Naive thymus-derived CD4-positive, alpha-beta T cell (primary cell): ENCODE data around the gene CDC6. TPM values are rescaled to one million over a fixed set of nuclear protein-coding genes. Genes with fewer than 3 reads are reported as not detected.
A peak's percentile ranks its signal among the peaks of the same experiment; 100 is the strongest.

Source experiments
- ATAC-seq: fragments of 150-1000 bp; cut with Tn5 transposase; 2 replicates; pipeline ENCODE4 v1.10.0; 2021; ENCODE audit warnings: mild to moderate bottlenecking, moderate library complexity
- CTCF ChIA-PET: fragments of 350-600 bp; sonication (Branson Sonifier 250); formaldehyde crosslinking; loops from one replicate; lab custom pipeline; 2021; ENCODE audit warnings: antibody characterized with exemption; lab: Charles Lee
- POLR2A ChIA-PET: fragments of 350-600 bp; sonication (Branson Sonifier 250); formaldehyde crosslinking; loops from one replicate; lab custom pipeline; 2021; ENCODE audit warnings: antibody characterized with exemption, inconsistent platforms; lab: Charles Lee
- DNase-seq, 9 donors: peaks; one replicate each; pipeline versions ENCODE4 v3.0.0 to v3.0.0-alpha.2; 2020 to 2022; ENCODE audit warnings: mixed read lengths in 1 of 9
- H3K27ac ChIP-seq: one replicate; pipeline ENCODE4 v1.7.0; 2013; ENCODE audit warnings: mild to moderate bottlenecking, low read depth, low read length, moderate library complexity
- H3K27me3 ChIP-seq, 2 donors: one replicate each; pipeline ENCODE4 v1.7.0; 2013; ENCODE audit warnings: low read length in 2 of 2, mild to moderate bottlenecking in 2 of 2, moderate library complexity in 2 of 2; ENCODE audit not compliant: control insufficient read depth in 2 of 2, insufficient read depth in 2 of 2
- H3K36me3 ChIP-seq, 3 experiments: 1 replicate in 2 of 3; 2 replicates in 1 of 3; pipeline ENCODE4 v1.7.0; 2013; ENCODE audit warnings: low read length in 3 of 3, mild to moderate bottlenecking in 3 of 3, moderate library complexity in 1 of 3; ENCODE audit not compliant: insufficient read depth in 3 of 3, control insufficient read depth in 2 of 3
- H3K4me1 ChIP-seq, 2 donors: one replicate each; pipeline ENCODE4 v1.7.0; 2013; ENCODE audit warnings: low read length in 2 of 2, mild to moderate bottlenecking in 2 of 2, moderate library complexity in 1 of 2; ENCODE audit not compliant: control insufficient read depth in 2 of 2, insufficient read depth in 2 of 2
- H3K4me3 ChIP-seq: 2 replicates; pipeline ENCODE4 v1.7.0; 2013; ENCODE audit warnings: mild to moderate bottlenecking, low read length
- H3K9me3 ChIP-seq, 3 experiments: 1 replicate in 2 of 3; 2 replicates in 1 of 3; pipeline ENCODE4 v1.7.0; 2013; ENCODE audit warnings: low read length in 3 of 3; ENCODE audit not compliant: control insufficient read depth in 2 of 3
- H3K27ac Mint-ChIP-seq, 9 donors: one replicate each; pipeline ENCODE4 v1.8.0; 2020 to 2022; ENCODE audit warnings: mixed read lengths in 9 of 9, mild to moderate bottlenecking in 8 of 9, moderate library complexity in 5 of 9, inconsistent platforms in 2 of 9
- H3K27me3 Mint-ChIP-seq, 5 donors: one replicate each; pipeline ENCODE4 v1.8.0; 2021 to 2022; ENCODE audit warnings: mixed read lengths in 5 of 5, mild to moderate bottlenecking in 1 of 5
- H3K36me3 Mint-ChIP-seq, 5 donors: one replicate each; pipeline ENCODE4 v1.8.0; 2020 to 2022; ENCODE audit warnings: mixed read lengths in 5 of 5, mild to moderate bottlenecking in 3 of 5, inconsistent platforms in 1 of 5
- H3K4me1 Mint-ChIP-seq, 7 donors: one replicate each; pipeline ENCODE4 v1.8.0; 2020 to 2022; ENCODE audit warnings: mixed read lengths in 7 of 7, mild to moderate bottlenecking in 3 of 7, inconsistent platforms in 1 of 7
- H3K4me3 Mint-ChIP-seq, 10 donors: one replicate each; pipeline ENCODE4 v1.8.0; 2020 to 2022; ENCODE audit warnings: mild to moderate bottlenecking in 10 of 10, mixed read lengths in 10 of 10, moderate library complexity in 6 of 10, inconsistent platforms in 2 of 10
- H3K9me3 Mint-ChIP-seq, 11 donors: one replicate each; pipeline ENCODE4 v1.8.0; 2020 to 2022; ENCODE audit warnings: mixed read lengths in 11 of 11, mild to moderate bottlenecking in 4 of 11, inconsistent platforms in 1 of 11, moderate library complexity in 1 of 11
- intact Hi-C, 2 donors: fragments of 100-400 bp; cut with micrococcal nuclease; formaldehyde crosslinking; loops; one replicate each; pipeline ENCODE4 v1.15.1; 2023
- polyA plus RNA-seq, 2 donors: library from polyadenylated mRNA; unstranded; fragments of 300-500 nt; fragmentation: Illumina TruSeq; gene quantifications; one replicate each; pipeline ENCODE4 v1.2.3, GENCODE V29; 2021
- total RNA-seq, 6 experiments: library from RNA in 5 of 6; stranded (reverse) in 5 of 6; gene quantifications; 1 replicate in 5 of 6; 2 replicates in 1 of 6; pipeline ENCODE4 v1.2.3 and lab custom pipeline; 2021 to 2026

Gene CDC6
- total and polyA plus RNA-seq, 7 experiments from 2014 or later, result 0.09 to 73.6 (median 0.67) TPM

DNA sequence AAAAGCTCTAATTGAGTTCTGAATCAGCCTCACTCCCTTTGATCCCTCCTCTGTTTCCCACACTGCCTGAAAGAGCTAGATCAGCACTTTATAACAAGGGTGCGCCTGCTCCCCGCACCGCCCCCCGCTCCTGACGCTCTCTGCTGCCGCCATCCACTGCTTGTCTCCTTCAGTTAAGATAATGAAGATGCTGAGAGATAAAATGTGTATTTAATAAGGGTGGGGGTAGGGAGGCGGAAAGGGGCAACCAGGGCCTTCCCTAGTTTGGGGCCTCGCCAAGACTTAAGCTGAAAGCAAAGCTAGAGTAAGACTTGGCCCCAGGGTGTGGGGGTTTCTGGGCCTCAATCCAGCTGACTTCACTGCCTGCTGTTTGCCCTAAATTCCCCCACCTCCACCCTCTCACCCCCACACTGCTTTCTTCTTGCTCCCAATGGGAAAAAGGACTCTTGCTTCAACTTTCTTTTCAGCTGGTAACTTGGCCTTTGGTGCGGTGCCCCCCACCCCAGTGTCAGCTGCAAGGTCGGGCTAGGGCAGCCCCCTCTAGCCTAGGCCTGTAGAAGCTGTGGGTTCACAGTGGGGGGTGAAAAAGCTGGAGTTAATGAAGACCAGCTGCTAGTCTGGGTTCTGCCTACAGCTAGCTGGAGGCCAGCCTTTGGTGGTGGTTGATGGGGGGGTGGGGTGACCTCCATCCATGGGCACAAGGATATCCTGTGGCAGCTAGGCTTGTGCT lies 19.5 kb downstream of the CDC6 start:
- Histone ChIP-seq H3K27me3 (no peaks in the 10 kb centered on the region), H3K27ac (no peak overlapping the region), H3K4me1 (peaks cover 42 to 52% of the 10 kb centered on the region in 2 donors), H3K36me3 (no peaks in the 10 kb centered on the region), H3K9me3 (no peaks in the 10 kb centered on the region), H3K4me3 (no peak overlapping the region)
- ChIA-PET CTCF (interaction anchor here (0.7 to 7.3 kb wide), 13 partner anchors 8 to 308 kb away, joined by 3 to 233 read pairs (median 6); no protein-coding TSS in a partner anchor), POLR2A (interaction anchor here (0.6 to 28.4 kb wide), 9 partner anchors 16 to 283 kb away, joined by 3 to 742 read pairs (median 4); no protein-coding TSS in a partner anchor)
- Mint-ChIP-seq H3K4me1 (peaks cover 13 to 39% (median 28%) of the 10 kb centered on the region in 7 donors), H3K36me3 (peaks cover 0 to 5% (median 0%) of the 10 kb centered on the region in 5 donors), H3K27ac (no peak overlapping the region), H3K27me3 (no peaks in the 10 kb centered on the region), H3K4me3 (no peak overlapping the region), H3K9me3 (peaks cover 0 to 2% (median 0%) of the 10 kb centered on the region in 11 donors)
- intact Hi-C loops, result no loop called here
- no peak for DNase-seq
- no peak for ATAC-seq

DNA sequence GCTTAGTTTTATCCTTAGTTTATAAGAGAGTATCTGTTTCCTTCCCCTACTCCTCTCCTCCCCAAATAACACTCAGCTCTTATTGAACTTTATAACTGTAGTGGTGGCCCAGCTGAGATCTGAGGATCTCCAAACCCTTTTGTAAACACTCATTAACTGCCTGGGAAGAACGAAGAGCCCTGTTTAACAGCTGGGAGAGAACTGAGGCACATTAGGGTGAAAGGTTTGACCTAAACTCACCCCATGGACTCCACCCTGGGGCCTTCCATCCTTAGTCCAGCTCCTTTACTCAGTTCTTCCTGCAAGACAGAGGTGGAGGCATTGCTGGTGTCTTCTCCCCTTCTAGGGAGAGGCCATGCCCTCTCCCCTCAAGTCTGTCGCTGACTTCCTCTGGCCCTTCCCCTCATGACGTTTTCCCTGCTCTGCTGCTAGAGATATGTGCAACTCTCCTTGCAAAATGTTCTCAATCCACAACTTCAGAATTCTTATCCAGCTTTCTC lies 20.1 kb downstream of the CDC6 start:
- Histone ChIP-seq H3K36me3 (no peaks in the 10 kb centered on the region), H3K4me1 (peaks cover 42 to 55% of the 10 kb centered on the region in 2 donors), H3K27ac (no peak overlapping the region), H3K27me3 (no peaks in the 10 kb centered on the region), H3K9me3 (no peaks in the 10 kb centered on the region), H3K4me3 (no peak overlapping the region)
- Mint-ChIP-seq H3K4me1 (peaks cover 13 to 42% (median 30%) of the 10 kb centered on the region in 7 donors), H3K4me3 (no peak overlapping the region), H3K36me3 (peaks cover 0 to 4% (median 0%) of the 10 kb centered on the region in 5 donors), H3K9me3 (peaks cover 0 to 2% (median 0%) of the 10 kb centered on the region in 11 donors), H3K27ac (no peak overlapping the region), H3K27me3 (no peaks in the 10 kb centered on the region)
- intact Hi-C loops, result loop anchor here in 1 of 2 donors (1.0 kb wide), 1 partner anchor 10 kb away; no protein-coding TSS in a partner anchor
- DNase-seq (no peak), ATAC-seq (peak; percentile 40)
- ChIA-PET CTCF (interaction anchor here (0.7 to 7.3 kb wide), 12 partner anchors 7 to 308 kb away, joined by 3 to 233 read pairs (median 5); no protein-coding TSS in a partner anchor), POLR2A (interaction anchor here (0.8 to 28.4 kb wide), 6 partner anchors 24 to 282 kb away, joined by 3 to 742 read pairs (median 6); no protein-coding TSS in a partner anchor)

DNA sequence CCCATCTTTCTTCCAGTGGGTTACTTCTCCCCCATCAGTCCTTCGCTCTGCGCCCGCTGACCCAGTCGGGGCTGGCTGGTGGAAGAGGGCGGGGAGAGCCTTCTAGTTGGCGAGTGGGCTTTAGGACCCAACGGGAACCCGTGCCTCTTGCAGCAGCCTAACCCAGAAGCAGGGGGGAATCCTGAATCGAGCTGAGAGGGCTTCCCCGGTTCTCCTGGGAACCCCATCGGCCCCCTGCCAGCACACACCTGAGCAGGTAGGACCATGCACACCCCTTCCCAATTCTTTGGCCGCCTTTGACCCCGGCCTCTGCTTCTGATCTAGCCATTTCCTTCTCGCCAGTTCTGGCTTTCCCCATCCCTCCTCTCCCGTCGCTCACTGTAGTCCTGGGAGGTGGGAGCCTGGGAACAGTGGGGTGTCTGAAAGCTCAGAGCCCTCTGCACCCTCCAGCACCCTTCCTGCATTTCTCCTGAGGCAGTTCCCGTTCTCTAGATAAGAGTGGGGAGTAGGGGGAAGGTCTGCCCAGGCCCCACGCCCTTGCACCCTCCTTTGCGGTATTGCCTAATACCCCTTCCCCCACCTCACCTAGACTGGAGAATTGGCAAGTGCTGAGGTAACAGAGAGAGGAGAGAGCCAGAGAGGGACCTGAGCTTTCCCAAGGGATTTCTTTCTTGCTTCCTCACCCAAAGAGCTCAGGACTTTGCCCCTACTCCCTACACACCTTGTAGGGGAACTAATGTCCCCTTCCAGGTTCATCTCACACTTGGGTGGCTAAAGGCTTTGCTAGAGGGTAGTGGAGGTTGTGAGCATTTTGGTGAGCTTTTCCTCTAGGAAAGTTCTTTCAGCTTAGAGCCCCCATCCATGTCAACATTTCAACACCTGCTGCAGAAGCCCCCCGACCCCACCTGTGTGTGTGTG lies 21.6 kb downstream of the CDC6 start, which contains the start of gene RARA:
Gene RARA (plus strand): TSS at position 150 of the 918 bp plus-strand sequence. CDS start 22,039 bp downstream, outside the sequence.
- no peak within 1 kb of the TSS for H3K27ac ChIP-seq
- Mint-ChIP-seq H3K9me3 (no peaks in the 10 kb centered on the region), H3K4me3 (peak within 1 kb of the TSS in 3 of 10 donors; percentile 4 to 51 (median 5)), H3K27me3 (no peaks in the 10 kb centered on the region), H3K4me1 (peaks cover 0 to 39% (median 23%) of the 10 kb centered on the region in 7 donors), H3K27ac (no peak within 1 kb of the TSS), H3K36me3 (no peaks in the 10 kb centered on the region)
- H3K27me3 ChIP-seq, result no peaks in the 10 kb centered on the region
- peaks cover 36 to 58% of the 10 kb centered on the region in 2 donors for H3K4me1 ChIP-seq
- no peak for DNase-seq
- POLR2A ChIA-PET, result interaction anchor here (0.6 to 28.4 kb wide), 5 partner anchors 19 to 1886 kb away, joined by 3 to 742 read pairs (median 5); no protein-coding TSS in a partner anchor
- ATAC-seq, result peak; percentile 56
- no peaks in the 10 kb centered on the region for H3K9me3 ChIP-seq
- CTCF ChIA-PET, result interaction anchor here (0.6 to 4.2 kb wide), 7 partner anchors 9 to 45 kb away, joined by 3 to 26 read pairs (median 9); no protein-coding TSS in a partner anchor
- intact Hi-C loops, result loop anchor here in 1 of 2 donors (1.0 kb wide), 1 partner anchor 9 kb away; no protein-coding TSS in a partner anchor
- H3K4me3 ChIP-seq, result peak within 1 kb of the TSS; percentile 51
- H3K36me3 ChIP-seq, result no peaks in the 10 kb centered on the region

DNA sequence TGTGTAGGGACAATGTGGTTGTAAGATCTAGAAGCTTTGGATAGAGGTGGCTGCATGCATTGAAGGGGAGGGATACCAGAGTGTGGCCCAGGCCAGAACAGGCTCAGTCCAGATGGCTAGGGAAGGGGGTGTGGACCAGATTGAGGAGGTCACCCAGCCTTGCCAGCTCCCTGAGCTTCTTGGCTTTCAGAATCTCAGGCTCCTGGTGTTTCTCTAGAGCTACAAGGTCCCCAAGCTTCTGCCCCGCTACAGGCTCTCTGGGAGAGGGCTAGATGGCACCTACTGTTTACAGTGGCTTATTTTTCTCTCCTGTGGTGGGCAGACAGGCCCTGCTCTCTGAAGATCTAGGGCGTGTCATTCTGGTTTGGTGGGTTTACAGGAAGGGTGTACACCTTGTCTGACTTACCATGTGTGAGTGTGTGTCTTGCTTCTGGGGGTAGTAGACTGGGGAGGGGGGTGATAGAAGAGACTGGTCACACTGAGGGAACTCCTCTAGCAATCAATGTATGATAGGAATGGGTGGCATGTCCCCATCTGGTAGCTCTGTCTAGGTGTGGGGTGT lies 22.4 kb downstream of the CDC6 start:
- ATAC-seq (no peak), DNase-seq (no peak)
- Histone ChIP-seq H3K27ac (no peak overlapping the region), H3K36me3 (no peaks in the 10 kb centered on the region), H3K4me1 (peaks cover 36 to 65% of the 10 kb centered on the region in 2 donors), H3K27me3 (no peaks in the 10 kb centered on the region), H3K4me3 (peak overlapping the region; percentile 51), H3K9me3 (no peaks in the 10 kb centered on the region)
- peak overlapping the region in 2 of 10 donors; percentile 4 for H3K4me3 Mint-ChIP-seq
- H3K9me3 Mint-ChIP-seq, result no peaks in the 10 kb centered on the region
- no peaks in the 10 kb centered on the region for H3K36me3 Mint-ChIP-seq
- H3K27ac Mint-ChIP-seq, result no peak overlapping the region
- CTCF ChIA-PET, result interaction anchor here (0.9 to 4.2 kb wide), 5 partner anchors 11 to 45 kb away, joined by 3 to 26 read pairs (median 9); no protein-coding TSS in a partner anchor
- H3K27me3 Mint-ChIP-seq, result no peaks in the 10 kb centered on the region
- POLR2A ChIA-PET, result interaction anchor here (28.4 kb wide), 1 partner anchor 22 kb away, joined by 742 read pairs; no protein-coding TSS in a partner anchor
- intact Hi-C loops, result loop anchor here in 1 of 2 donors (1.0 kb wide), 1 partner anchor 8 kb away; no protein-coding TSS in a partner anchor
- peaks cover 4 to 45% (median 29%) of the 10 kb centered on the region in 7 donors for H3K4me1 Mint-ChIP-seq

DNA sequence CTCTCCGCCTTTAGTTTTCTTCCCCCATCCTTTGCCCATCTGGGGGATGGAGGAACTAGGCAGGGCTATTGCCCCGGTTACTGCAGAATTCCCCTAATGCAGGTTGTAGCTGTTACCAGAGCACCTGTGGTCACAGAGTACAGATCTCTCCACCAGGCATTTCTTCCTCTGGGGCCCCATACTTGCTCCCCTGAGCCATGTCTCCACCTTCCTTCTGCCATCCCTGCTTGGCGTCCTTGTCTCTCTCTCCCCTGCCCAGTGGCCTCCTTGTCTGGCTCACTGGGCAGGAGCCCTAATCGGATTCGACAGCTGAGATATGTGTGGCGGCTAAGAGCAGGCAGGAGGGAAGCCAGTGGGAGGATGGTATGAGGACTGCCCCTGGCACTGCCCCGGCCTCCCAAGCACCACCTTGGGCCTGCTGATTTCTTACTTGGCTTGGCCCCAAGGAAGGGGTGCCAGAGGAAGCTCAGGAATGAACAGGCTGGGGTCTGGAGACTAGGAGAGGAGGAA lies 23.3 kb downstream of the CDC6 start:
- DNase-seq (no peak), ATAC-seq (no peak)
- ChIA-PET POLR2A (interaction anchor here (0.5 to 28.4 kb wide), 2 partner anchors 21 to 1209 kb away, joined by 3 to 742 read pairs; no protein-coding TSS in a partner anchor), CTCF (interaction anchor here (0.6 to 12.4 kb wide), 4 partner anchors 13 to 179 kb away, joined by 3 to 87 read pairs (median 7); no protein-coding TSS in a partner anchor)
- Mint-ChIP-seq H3K27ac (no peak overlapping the region), H3K4me1 (peaks cover 13 to 54% (median 29%) of the 10 kb centered on the region in 7 donors), H3K9me3 (no peaks in the 10 kb centered on the region), H3K27me3 (no peaks in the 10 kb centered on the region), H3K36me3 (no peaks in the 10 kb centered on the region), H3K4me3 (peak overlapping the region in 1 of 10 donors; percentile 32)
- no peaks in the 10 kb centered on the region for H3K27me3 ChIP-seq
- intact Hi-C loops, result no loop called here
- H3K27ac ChIP-seq, result no peak overlapping the region
- H3K4me1 ChIP-seq, result peaks cover 45 to 74% of the 10 kb centered on the region in 2 donors
- H3K4me3 ChIP-seq, result peak overlapping the region; percentile 17
- no peaks in the 10 kb centered on the region for H3K9me3 ChIP-seq
- H3K36me3 ChIP-seq, result no peaks in the 10 kb centered on the region
